Activated CD4-positive, alpha-beta T cell treated with anti-CD3 and anti-CD28 coated beads for 36 hours (primary cell): ENCODE measurements around the gene RARA. TPM values are rescaled to one million over a fixed set of nuclear protein-coding genes. Genes with fewer than 3 reads are reported as not detected.

ENCODE experiments used
- ATAC-seq: fragments of 200-7000 bp; cut with Tn5 transposase; one replicate; pipeline ENCODE4 v1.10.0; 2021; ENCODE audit warnings: mild to moderate bottlenecking, moderate library complexity
- CTCF ChIA-PET: fragments of 350-600 bp; sonication (Branson Sonifier 250); formaldehyde crosslinking; loops from one replicate; lab custom pipeline; 2021; ENCODE audit warnings: antibody characterized with exemption; lab: Charles Lee
- POLR2A ChIA-PET: fragments of 350-600 bp; sonication (Branson Sonifier 250); formaldehyde crosslinking; loops from one replicate; lab custom pipeline; 2021; ENCODE audit warnings: antibody characterized with exemption, inconsistent platforms; lab: Charles Lee
- DNase-seq: peaks from one replicate; pipeline ENCODE4 v3.0.0-alpha.2; 2020
- H3K27ac Mint-ChIP-seq: one replicate; pipeline ENCODE4 v1.8.0; 2021; ENCODE audit warnings: mixed read lengths
- H3K27me3 Mint-ChIP-seq: one replicate; pipeline ENCODE4 v1.8.0; 2021; ENCODE audit warnings: mixed read lengths
- H3K36me3 Mint-ChIP-seq: one replicate; pipeline ENCODE4 v1.8.0; 2021; ENCODE audit warnings: low read depth, mixed read lengths
- H3K4me1 Mint-ChIP-seq: one replicate; pipeline ENCODE4 v1.8.0; 2021; ENCODE audit warnings: mixed read lengths
- H3K4me3 Mint-ChIP-seq: one replicate; pipeline ENCODE4 v1.8.0; 2021; ENCODE audit warnings: mild to moderate bottlenecking, moderate library complexity, mixed read lengths
- H3K9me3 Mint-ChIP-seq: one replicate; pipeline ENCODE4 v1.8.0; 2021; ENCODE audit warnings: low read depth, mixed read lengths
- intact Hi-C, 2 experiments: fragments of 100-400 bp; cut with DNase I in 1 of 2; cut with micrococcal nuclease in 1 of 2; formaldehyde crosslinking; loops; one replicate each; pipeline versions ENCODE4 v1.14.2 to v1.15.1; 2022 to 2024; cut with DNase I, micrococcal nuclease
- total RNA-seq, 2 experiments: library from RNA; stranded (reverse); gene quantifications; one replicate each; pipeline ENCODE4 v1.2.3, GENCODE V29; 2021

The RARA gene
- total RNA-seq, 2 experiments from 2014 or later = 29.8 to 40.2 TPM

DNA sequence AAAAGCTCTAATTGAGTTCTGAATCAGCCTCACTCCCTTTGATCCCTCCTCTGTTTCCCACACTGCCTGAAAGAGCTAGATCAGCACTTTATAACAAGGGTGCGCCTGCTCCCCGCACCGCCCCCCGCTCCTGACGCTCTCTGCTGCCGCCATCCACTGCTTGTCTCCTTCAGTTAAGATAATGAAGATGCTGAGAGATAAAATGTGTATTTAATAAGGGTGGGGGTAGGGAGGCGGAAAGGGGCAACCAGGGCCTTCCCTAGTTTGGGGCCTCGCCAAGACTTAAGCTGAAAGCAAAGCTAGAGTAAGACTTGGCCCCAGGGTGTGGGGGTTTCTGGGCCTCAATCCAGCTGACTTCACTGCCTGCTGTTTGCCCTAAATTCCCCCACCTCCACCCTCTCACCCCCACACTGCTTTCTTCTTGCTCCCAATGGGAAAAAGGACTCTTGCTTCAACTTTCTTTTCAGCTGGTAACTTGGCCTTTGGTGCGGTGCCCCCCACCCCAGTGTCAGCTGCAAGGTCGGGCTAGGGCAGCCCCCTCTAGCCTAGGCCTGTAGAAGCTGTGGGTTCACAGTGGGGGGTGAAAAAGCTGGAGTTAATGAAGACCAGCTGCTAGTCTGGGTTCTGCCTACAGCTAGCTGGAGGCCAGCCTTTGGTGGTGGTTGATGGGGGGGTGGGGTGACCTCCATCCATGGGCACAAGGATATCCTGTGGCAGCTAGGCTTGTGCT, 1.8 kb upstream of the RARA start:
- Mint-ChIP-seq H3K36me3 (peaks cover 28% of the 10 kb centered on the region), H3K4me3 (no peak overlapping the region), H3K4me1 (peaks cover 38% of the 10 kb centered on the region), H3K27ac (no peak overlapping the region), H3K27me3 (no peaks in the 10 kb centered on the region), H3K9me3 (no peaks in the 10 kb centered on the region)
- intact Hi-C loops = loop anchor here in 1 of 2 experiments (5.0 kb wide), 1 partner anchor 35 kb away; no protein-coding TSS in a partner anchor
- ChIA-PET POLR2A (interaction anchor here (0.6 to 2.8 kb wide), 16 partner anchors 9 to 104 kb away, joined by 3 to 10 read pairs (median 3); partner anchors contain the start of gene CDC6), CTCF (interaction anchor here (0.9 to 9.5 kb wide), 17 partner anchors 9 to 281 kb away, joined by 3 to 125 read pairs (median 5); no protein-coding TSS in a partner anchor)
- ATAC-seq = peak; percentile 62
- DNase-seq = peak; percentile 37

DNA sequence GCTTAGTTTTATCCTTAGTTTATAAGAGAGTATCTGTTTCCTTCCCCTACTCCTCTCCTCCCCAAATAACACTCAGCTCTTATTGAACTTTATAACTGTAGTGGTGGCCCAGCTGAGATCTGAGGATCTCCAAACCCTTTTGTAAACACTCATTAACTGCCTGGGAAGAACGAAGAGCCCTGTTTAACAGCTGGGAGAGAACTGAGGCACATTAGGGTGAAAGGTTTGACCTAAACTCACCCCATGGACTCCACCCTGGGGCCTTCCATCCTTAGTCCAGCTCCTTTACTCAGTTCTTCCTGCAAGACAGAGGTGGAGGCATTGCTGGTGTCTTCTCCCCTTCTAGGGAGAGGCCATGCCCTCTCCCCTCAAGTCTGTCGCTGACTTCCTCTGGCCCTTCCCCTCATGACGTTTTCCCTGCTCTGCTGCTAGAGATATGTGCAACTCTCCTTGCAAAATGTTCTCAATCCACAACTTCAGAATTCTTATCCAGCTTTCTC, 1.2 kb upstream of the RARA start:
- ATAC-seq (no peak), DNase-seq (no peak)
- H3K27ac Mint-ChIP-seq = no peak overlapping the region
- no peak overlapping the region for H3K4me3 Mint-ChIP-seq
- H3K36me3 Mint-ChIP-seq = peaks cover 22% of the 10 kb centered on the region
- H3K9me3 Mint-ChIP-seq = no peaks in the 10 kb centered on the region
- CTCF ChIA-PET = interaction anchor here (0.6 to 9.5 kb wide), 17 partner anchors 9 to 282 kb away, joined by 3 to 125 read pairs (median 4); no protein-coding TSS in a partner anchor
- H3K27me3 Mint-ChIP-seq = no peaks in the 10 kb centered on the region
- peaks cover 40% of the 10 kb centered on the region for H3K4me1 Mint-ChIP-seq
- POLR2A ChIA-PET = interaction anchor here (0.6 to 2.8 kb wide), 14 partner anchors 9 to 164 kb away, joined by 3 to 8 read pairs (median 3); partner anchors contain the start of gene CDC6
- intact Hi-C loops = loop anchor here in 1 of 2 experiments (5.0 kb wide), 1 partner anchor 35 kb away; no protein-coding TSS in a partner anchor

DNA sequence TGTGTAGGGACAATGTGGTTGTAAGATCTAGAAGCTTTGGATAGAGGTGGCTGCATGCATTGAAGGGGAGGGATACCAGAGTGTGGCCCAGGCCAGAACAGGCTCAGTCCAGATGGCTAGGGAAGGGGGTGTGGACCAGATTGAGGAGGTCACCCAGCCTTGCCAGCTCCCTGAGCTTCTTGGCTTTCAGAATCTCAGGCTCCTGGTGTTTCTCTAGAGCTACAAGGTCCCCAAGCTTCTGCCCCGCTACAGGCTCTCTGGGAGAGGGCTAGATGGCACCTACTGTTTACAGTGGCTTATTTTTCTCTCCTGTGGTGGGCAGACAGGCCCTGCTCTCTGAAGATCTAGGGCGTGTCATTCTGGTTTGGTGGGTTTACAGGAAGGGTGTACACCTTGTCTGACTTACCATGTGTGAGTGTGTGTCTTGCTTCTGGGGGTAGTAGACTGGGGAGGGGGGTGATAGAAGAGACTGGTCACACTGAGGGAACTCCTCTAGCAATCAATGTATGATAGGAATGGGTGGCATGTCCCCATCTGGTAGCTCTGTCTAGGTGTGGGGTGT, 1.1 kb downstream of the RARA start:
- Mint-ChIP-seq H3K9me3 (no peaks in the 10 kb centered on the region), H3K27ac (no peak overlapping the region), H3K27me3 (no peaks in the 10 kb centered on the region), H3K4me1 (peaks cover 44% of the 10 kb centered on the region), H3K36me3 (peaks cover 6% of the 10 kb centered on the region), H3K4me3 (no peak overlapping the region)
- no peak for DNase-seq
- no peak for ATAC-seq
- intact Hi-C loops = loop anchor here in 1 of 2 experiments (5.0 kb wide), 1 partner anchor 32 kb away; no protein-coding TSS in a partner anchor
- CTCF ChIA-PET = interaction anchor here (0.7 to 2.1 kb wide), 3 partner anchors 13 to 45 kb away, joined by 3 to 9 read pairs (median 7); no protein-coding TSS in a partner anchor
- POLR2A ChIA-PET = interaction anchor here (0.6 kb wide), 1 partner anchor 21 kb away, joined by 4 read pairs; no protein-coding TSS in a partner anchor

DNA sequence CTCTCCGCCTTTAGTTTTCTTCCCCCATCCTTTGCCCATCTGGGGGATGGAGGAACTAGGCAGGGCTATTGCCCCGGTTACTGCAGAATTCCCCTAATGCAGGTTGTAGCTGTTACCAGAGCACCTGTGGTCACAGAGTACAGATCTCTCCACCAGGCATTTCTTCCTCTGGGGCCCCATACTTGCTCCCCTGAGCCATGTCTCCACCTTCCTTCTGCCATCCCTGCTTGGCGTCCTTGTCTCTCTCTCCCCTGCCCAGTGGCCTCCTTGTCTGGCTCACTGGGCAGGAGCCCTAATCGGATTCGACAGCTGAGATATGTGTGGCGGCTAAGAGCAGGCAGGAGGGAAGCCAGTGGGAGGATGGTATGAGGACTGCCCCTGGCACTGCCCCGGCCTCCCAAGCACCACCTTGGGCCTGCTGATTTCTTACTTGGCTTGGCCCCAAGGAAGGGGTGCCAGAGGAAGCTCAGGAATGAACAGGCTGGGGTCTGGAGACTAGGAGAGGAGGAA, 2.0 kb downstream of the RARA start:
- Mint-ChIP-seq H3K9me3 (no peaks in the 10 kb centered on the region), H3K27ac (no peak overlapping the region), H3K4me1 (peaks cover 47% of the 10 kb centered on the region), H3K36me3 (peaks cover 3% of the 10 kb centered on the region), H3K27me3 (no peaks in the 10 kb centered on the region), H3K4me3 (no peak overlapping the region)
- intact Hi-C loops = no loop called here
- ATAC-seq (no peak), DNase-seq (no peak)
- POLR2A ChIA-PET = no interaction called here
- CTCF ChIA-PET = interaction anchor here (0.8 to 1.1 kb wide), 2 partner anchors 26 to 44 kb away, joined by 3 to 6 read pairs; no protein-coding TSS in a partner anchor

DNA sequence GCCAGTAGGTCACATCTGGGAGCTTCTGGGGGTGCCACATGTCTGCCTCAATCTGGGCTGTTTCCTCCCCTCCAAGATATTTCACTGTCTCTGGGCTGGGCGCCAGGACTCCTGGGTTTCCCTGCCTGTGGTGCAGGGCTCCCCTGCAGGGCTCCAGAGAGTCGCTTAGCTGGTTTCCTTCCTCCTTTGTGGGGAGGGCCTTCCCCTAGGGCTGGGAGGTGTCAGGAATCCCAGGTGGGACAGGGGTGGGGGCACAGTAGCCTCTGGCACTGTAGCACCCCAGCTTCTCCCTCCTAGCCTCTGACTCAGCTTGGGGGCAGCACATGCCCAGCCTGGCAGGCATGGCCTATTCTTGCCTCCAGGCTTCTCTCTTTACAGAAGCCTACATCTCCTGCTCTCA, 2.6 kb downstream of the RARA start:
- ChIA-PET CTCF (interaction anchor here (0.8 to 1.2 kb wide), 3 partner anchors 25 to 44 kb away, joined by 3 to 6 read pairs (median 3); no protein-coding TSS in a partner anchor), POLR2A (no interaction called here)
- peaks cover 54% of the 10 kb centered on the region for H3K4me1 Mint-ChIP-seq

DNA sequence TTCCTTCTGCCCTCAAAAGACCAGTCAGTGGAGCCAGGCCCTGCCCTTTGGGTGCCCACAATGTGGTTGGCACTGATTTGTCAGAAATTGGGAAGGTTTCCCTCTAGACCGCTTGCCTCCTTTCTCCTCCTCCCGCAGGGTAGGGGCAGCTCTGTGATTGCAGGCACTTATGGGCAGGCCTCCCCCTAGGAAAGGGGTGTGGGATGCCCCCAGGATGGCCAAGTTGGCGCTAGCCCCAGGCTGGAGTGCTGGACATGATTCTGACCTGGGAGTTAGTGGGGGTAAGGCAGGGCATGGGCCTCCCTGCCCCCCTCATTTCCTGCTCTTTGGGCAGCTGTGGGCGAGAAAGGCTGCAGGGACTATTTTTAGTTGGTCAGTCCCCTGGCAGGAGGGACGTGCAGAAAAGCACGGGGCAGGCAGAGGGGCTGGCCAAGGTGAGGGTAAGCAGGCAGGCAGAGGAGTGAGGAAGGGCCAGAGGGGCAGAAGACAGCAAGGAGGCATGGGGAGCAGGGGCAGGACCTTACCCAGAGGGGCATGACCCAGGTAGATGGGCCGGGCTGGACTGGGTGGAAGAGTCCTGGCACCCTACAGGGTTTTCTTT, 3.3 kb downstream of the RARA start:
- intact Hi-C loops = no loop called here
- ChIA-PET CTCF (interaction anchor here (0.5 to 1.2 kb wide), 5 partner anchors 11 to 120 kb away, joined by 3 to 6 read pairs (median 3); no protein-coding TSS in a partner anchor), POLR2A (interaction anchor here (0.5 kb wide), 1 partner anchor 178 kb away, joined by 3 read pairs; no protein-coding TSS in a partner anchor)
- DNase-seq = no peak
- Mint-ChIP-seq H3K4me1 (peaks cover 57% of the 10 kb centered on the region), H3K36me3 (no peaks in the 10 kb centered on the region), H3K9me3 (no peaks in the 10 kb centered on the region), H3K27me3 (no peaks in the 10 kb centered on the region), H3K4me3 (no peak overlapping the region), H3K27ac (no peak overlapping the region)
- ATAC-seq = no peak

More for the DNA sequence above, 2.6 kb downstream of the RARA start:
- Mint-ChIP-seq H3K9me3 (no peaks in the 10 kb centered on the region), H3K36me3 (peaks cover under 1% of the 10 kb centered on the region), H3K27ac (no peak overlapping the region), H3K4me3 (no peak overlapping the region), H3K27me3 (no peaks in the 10 kb centered on the region)
- DNase-seq (no peak), ATAC-seq (no peak)
- intact Hi-C loops = no loop called here

DNA sequence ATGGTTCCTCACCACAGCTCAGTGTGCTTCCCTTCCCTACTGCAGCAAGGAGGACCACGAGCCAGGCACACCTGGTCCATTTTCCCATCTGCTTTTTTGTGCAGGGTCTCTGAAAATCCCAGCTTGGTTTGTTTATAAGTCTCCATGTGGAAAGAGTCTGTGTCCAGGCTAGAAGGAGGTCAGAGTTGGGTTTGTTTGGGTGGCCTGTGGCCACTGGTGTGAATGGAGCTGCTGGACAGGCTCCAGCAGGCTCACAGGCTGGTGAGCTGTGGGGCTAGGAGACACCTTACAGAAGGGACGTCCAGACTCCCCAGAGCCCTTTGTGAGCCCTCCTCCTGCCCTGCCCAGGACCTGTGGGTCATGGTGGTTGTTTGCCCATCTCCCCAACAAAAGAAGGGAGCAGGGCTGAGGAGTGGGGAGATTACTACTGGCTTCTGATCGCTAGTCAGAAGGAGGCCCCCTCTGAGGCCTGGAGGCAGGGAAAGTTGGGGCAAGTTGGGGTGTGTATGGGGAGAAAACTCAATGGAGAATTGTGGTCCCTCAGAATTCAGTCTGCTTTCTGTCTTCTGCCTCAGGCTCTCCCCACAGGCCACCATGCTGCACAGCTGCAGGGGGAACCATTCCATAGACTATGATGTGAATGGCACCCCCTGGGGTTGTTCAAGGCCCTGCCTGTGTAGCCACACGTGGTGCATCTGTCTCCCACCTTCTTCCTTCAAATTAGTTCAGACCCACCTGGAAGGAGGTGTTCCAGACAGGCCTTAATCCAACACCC, 4.1 kb downstream of the RARA start:
- ATAC-seq = no peak
- POLR2A ChIA-PET = interaction anchor here (0.5 kb wide), 1 partner anchor 179 kb away, joined by 3 read pairs; no protein-coding TSS in a partner anchor

DNA sequence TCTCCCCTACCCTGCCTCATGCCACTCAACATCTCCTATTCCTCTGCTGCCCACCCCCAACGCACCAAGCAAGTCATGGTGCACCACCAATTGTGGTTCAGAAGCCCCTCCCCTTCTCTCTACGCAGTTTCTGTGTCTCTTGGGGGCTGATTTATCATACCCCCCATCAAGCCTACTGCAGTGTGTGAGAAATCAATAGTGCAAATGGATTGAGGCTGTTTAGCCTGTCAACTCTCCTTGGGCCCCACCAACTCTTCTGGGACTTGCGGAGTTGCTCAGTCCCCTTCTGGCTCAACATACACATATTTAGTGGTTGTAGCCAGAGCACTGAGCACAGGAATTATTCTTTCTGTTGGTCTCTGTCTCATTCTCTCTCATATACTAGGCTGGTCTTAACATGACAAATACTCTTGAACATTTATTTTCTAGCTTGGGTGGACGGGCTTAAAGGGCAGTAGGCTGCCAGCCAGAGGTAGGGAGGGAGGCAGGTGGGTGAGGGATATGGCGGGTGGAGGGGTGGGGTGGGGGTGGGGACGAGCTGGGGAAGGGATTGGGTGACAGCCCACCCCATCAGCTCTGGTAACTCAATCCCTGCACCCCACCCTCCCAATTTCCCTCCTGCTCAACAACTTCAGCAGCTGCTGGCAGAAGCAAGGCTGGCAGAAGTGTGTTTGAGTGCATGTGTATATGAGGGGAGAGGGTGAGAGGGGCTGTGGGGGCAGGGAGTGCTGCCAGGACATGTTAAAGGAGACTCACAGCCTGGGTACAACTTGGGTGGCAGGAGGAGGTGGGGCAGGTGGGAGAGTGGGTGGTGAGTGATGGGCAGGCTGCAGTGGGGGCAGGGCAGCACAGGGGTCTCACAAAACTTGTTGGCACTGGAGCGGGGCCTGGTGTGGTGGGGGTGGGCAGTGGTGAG, 4.9 kb downstream of the RARA start:
- Mint-ChIP-seq H3K27ac (no peak overlapping the region), H3K27me3 (no peaks in the 10 kb centered on the region), H3K4me1 (peaks cover 66% of the 10 kb centered on the region), H3K36me3 (peaks cover 2% of the 10 kb centered on the region), H3K4me3 (no peak overlapping the region), H3K9me3 (no peaks in the 10 kb centered on the region)
- no peak for DNase-seq
- intact Hi-C loops = no loop called here
- POLR2A ChIA-PET = interaction anchor here (0.6 kb wide), 1 partner anchor 21 kb away, joined by 3 read pairs; no protein-coding TSS in a partner anchor
- ATAC-seq = no peak
- CTCF ChIA-PET = interaction anchor here (0.9 to 1.6 kb wide), 2 partner anchors 10 to 12 kb away, joined by 3 to 6 read pairs; no protein-coding TSS in a partner anchor

More for the DNA sequence above, 4.1 kb downstream of the RARA start:
- Mint-ChIP-seq H3K9me3 (no peaks in the 10 kb centered on the region), H3K4me1 (peaks cover 64% of the 10 kb centered on the region), H3K4me3 (no peak overlapping the region), H3K27me3 (no peaks in the 10 kb centered on the region), H3K27ac (no peak overlapping the region), H3K36me3 (no peaks in the 10 kb centered on the region)
- CTCF ChIA-PET = interaction anchor here (0.5 to 1.2 kb wide), 3 partner anchors 11 to 43 kb away, joined by 3 read pairs; no protein-coding TSS in a partner anchor
- no peak for DNase-seq
- intact Hi-C loops = no loop called here

DNA sequence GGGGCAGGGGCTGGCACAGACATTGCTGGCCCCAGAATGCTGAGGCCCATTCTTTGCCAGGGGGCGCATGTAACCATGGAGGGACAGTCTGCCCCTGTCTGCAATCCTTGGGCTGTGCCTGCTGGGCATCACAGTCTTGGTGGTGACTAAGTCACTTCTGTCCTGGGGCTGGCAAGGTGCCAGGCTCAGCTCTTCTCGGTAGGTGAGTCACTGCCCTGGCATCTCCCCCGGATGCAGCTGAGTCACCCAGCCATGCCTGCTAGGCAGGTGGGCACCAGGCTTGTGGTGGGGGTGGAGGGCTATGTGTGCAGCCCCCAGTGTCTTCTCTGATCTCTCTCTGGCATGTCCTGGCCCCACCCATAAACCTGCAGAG, 5.6 kb downstream of the RARA start:
- Mint-ChIP-seq H3K27me3 (no peaks in the 10 kb centered on the region), H3K9me3 (no peaks in the 10 kb centered on the region), H3K36me3 (peaks cover 2% of the 10 kb centered on the region), H3K4me1 (peaks cover 61% of the 10 kb centered on the region), H3K4me3 (no peak overlapping the region), H3K27ac (peak overlapping the region; percentile 79)
- ATAC-seq = peak; percentile 46
- ChIA-PET POLR2A (interaction anchor here (0.6 kb wide), 1 partner anchor 22 kb away, joined by 3 read pairs; no protein-coding TSS in a partner anchor), CTCF (interaction anchor here (0.9 to 1.6 kb wide), 3 partner anchors 10 to 13 kb away, joined by 3 to 6 read pairs (median 3); no protein-coding TSS in a partner anchor)
- intact Hi-C loops = no loop called here
- DNase-seq = peak; percentile 96
